22Rv1 (cell line): ENCODE measurements around the gene COA8.

Experiments
- H3K27ac ChIP-seq: fragments of 450-650 bp; 2 replicates; pipeline ENCODE4 v1.5.1; 2017
- CTCF ChIP-seq: fragments of 450-650 bp; IDR thresholded peaks from 2 replicates; pipeline ENCODE4 v1.5.1; 2017; ENCODE audit warnings: mild to moderate bottlenecking
- ZFX ChIP-seq: fragments of 450-650 bp; IDR thresholded peaks from 2 replicates; pipeline ENCODE4 v1.6.1; 2017; ENCODE audit warnings: antibody characterized with exemption, borderline replicate concordance

The COA8 gene

GRCh38 chr14:103555559-103556337 is 7.0 kb upstream of the COA8 start:
- TF ChIP-seq ZFX (no peak), CTCF (no peak)
- H3K27ac ChIP-seq, result no peak overlapping the region

- 0 out of 2 replicates have a peak overlapping the region, but pooled peaks have one; percentile 7 for H3K27ac ChIP-seq
- TF ChIP-seq CTCF, result no peak
- TF ChIP-seq ZFX, result no peak
These were observed 5.6 kb upstream of the COA8 start for GRCh38 chr14:103556946-103557758.

GRCh38 chr14:103558071-103558882 is 4.5 kb upstream of the COA8 start:
- TF ChIP-seq CTCF (no peak), ZFX (no peak)
- peak overlapping the region; percentile 24; the same call in 1 of the 2 replicates for H3K27ac ChIP-seq

GRCh38 chr14:103559766-103560165 is 3.0 kb upstream of the COA8 start:
- H3K27ac ChIP-seq, result peak overlapping the region; percentile 24; the same call in 1 of the 2 replicates
- TF ChIP-seq ZFX (no peak), CTCF (no peak)

- H3K27ac ChIP-seq, result peak overlapping the region; percentile 95; the same call in 1 of the 2 replicates
- TF ChIP-seq ZFX, result no peak
- no peak for TF ChIP-seq CTCF
These were observed 2.1 kb upstream of the COA8 start for GRCh38 chr14:103560691-103561090.

GRCh38 chr14:103561381-103562178 is 1.2 kb upstream of the COA8 start:
- no peak for TF ChIP-seq CTCF
- no peak for TF ChIP-seq ZFX
- H3K27ac ChIP-seq, result peak overlapping the region; percentile 95
